ENCODE measurements around the gene PIK3R1. TPM values are rescaled to one million over a fixed set of nuclear protein-coding genes. Genes with fewer than 3 reads are reported as not detected.

PIK3R1 gene
- total RNA-seq, 4 donors from 2014 or later, result 244 to 563 (median 329) TPM

GRCh38 chr5:68315679-68316271 is 100.2 kb downstream of the PIK3R1 start:
- Histone ChIP-seq H3K36me3 (no peaks in the 10 kb centered on the region), H3K27ac (replicated peaks in 1 of 4) (no peak overlapping the region), H3K27me3 (no peaks in the 10 kb centered on the region), H3K4me3 (no peak overlapping the region), H3K4me1 (no peaks in the 10 kb centered on the region), H3K9me3 (no peaks in the 10 kb centered on the region)
- DNase-seq (ENCODE audit: extremely low spot score), result no peak
- intact Hi-C loops (cut with DNase I), result no loop called here
- TF ChIP-seq EP300 (IDR thresholded peaks at IDR 0.05) (no peak), CTCF (IDR thresholded peaks at IDR 0.05) (no peak), POLR2AphosphoS5 (IDR thresholded peaks at IDR 0.05) (no peak), POLR2A (IDR thresholded peaks at IDR 0.05; ENCODE audit: low read depth) (no peak)
- WGBS, result 96% methylated on average over 3 of the region's 6 CpGs

- Histone ChIP-seq H3K27me3 (no peaks in the 10 kb centered on the region), H3K9me3 (no peaks in the 10 kb centered on the region), H3K27ac (replicated peaks in 1 of 4) (no peak overlapping the region), H3K4me1 (no peaks in the 10 kb centered on the region), H3K4me3 (no peak overlapping the region), H3K36me3 (no peaks in the 10 kb centered on the region)
- TF ChIP-seq CTCF (IDR thresholded peaks at IDR 0.05) (no peak), POLR2AphosphoS5 (IDR thresholded peaks at IDR 0.05) (no peak), EP300 (IDR thresholded peaks at IDR 0.05) (no peak), POLR2A (IDR thresholded peaks at IDR 0.05; ENCODE audit: low read depth) (no peak)
- 86% methylated on average over 3 of the region's 3 CpGs for WGBS
- no peak for DNase-seq (ENCODE audit: extremely low spot score)
- intact Hi-C loops (cut with DNase I), result no loop called here
Measured at GRCh38 chr5:68316469-68316868, 100.9 kb downstream of the PIK3R1 start.

- no peaks in the 10 kb centered on the region for H3K9me3 ChIP-seq
- TF ChIP-seq POLR2A (IDR thresholded peaks at IDR 0.05; ENCODE audit: low read depth), result no peak
- no peak for TF ChIP-seq EP300 (IDR thresholded peaks at IDR 0.05)
- TF ChIP-seq CTCF (IDR thresholded peaks at IDR 0.05), result no peak
- no peak for TF ChIP-seq POLR2AphosphoS5 (IDR thresholded peaks at IDR 0.05)
- no peak for DNase-seq (ENCODE audit: extremely low spot score)
- 97% methylated on average over 2 of the region's 5 CpGs for WGBS
- H3K4me3 ChIP-seq, result no peak overlapping the region
- no peak overlapping the region for H3K27ac ChIP-seq (replicated peaks in 1 of 4)
- no peaks in the 10 kb centered on the region for H3K4me1 ChIP-seq
- H3K27me3 ChIP-seq, result no peaks in the 10 kb centered on the region
- intact Hi-C loops (cut with DNase I), result no loop called here
- H3K36me3 ChIP-seq, result no peaks in the 10 kb centered on the region
Measured at GRCh38 chr5:68317646-68318045, 102.1 kb downstream of the PIK3R1 start.

GRCh38 chr5:68318955-68319705 is 103.6 kb downstream of the PIK3R1 start:
- intact Hi-C loops (cut with DNase I), result no loop called here
- H3K27me3 ChIP-seq, result no peaks in the 10 kb centered on the region
- no peak overlapping the region for H3K4me3 ChIP-seq
- no peak overlapping the region for H3K27ac ChIP-seq (replicated peaks in 1 of 4)
- no peaks in the 10 kb centered on the region for H3K36me3 ChIP-seq
- no peaks in the 10 kb centered on the region for H3K4me1 ChIP-seq
- DNase-seq (ENCODE audit: extremely low spot score), result no peak
- no peaks in the 10 kb centered on the region for H3K9me3 ChIP-seq
- 84% methylated on average over 6 of the region's 6 CpGs for WGBS
- TF ChIP-seq CTCF (IDR thresholded peaks at IDR 0.05) (no peak), POLR2AphosphoS5 (IDR thresholded peaks at IDR 0.05) (no peak), POLR2A (IDR thresholded peaks at IDR 0.05; ENCODE audit: low read depth) (no peak), EP300 (IDR thresholded peaks at IDR 0.05) (no peak)
